K562 (cell line): Measurements from ENCODE around the gene METTL23. TPM values are rescaled to one million over a fixed set of nuclear protein-coding genes. Genes with fewer than 3 reads are reported as not detected.
A peak's percentile ranks its signal among the peaks of the same experiment; 100 is the strongest.

Source experiments
- AFF1 ChIP-seq, 2 experiments: fragments of 450-650 bp; IDR thresholded peaks; 2 replicates each; pipeline ENCODE4 v1.6.1; 2018; ENCODE audit warnings: mild to moderate bottlenecking in 2 of 2, low read depth in 1 of 2; ENCODE audit not compliant: partially characterized antibody in 2 of 2
- ARID1B ChIP-seq: fragments of 450-650 bp; IDR thresholded peaks from 2 replicates; pipeline ENCODE4 v1.6.1; 2016; ENCODE audit warnings: antibody characterized with exemption, mild to moderate bottlenecking, inconsistent platforms
- GMEB1 ChIP-seq: fragments of 250-450 bp; sonication (Bioruptor Pico); IDR thresholded peaks from 2 replicates; pipeline ENCODE4 v1.4.0; 2020; ENCODE audit warnings: mild to moderate bottlenecking
- HIVEP1 ChIP-seq: fragments of 250-450 bp; sonication (Bioruptor Pico); IDR thresholded peaks from 2 replicates; pipeline ENCODE4 v1.4.0; 2020; ENCODE audit warnings: mild to moderate bottlenecking
- ID3 ChIP-seq, 2 experiments: fragments of 250-450 bp in 1 of 2; fragments of 450-650 bp in 1 of 2; sonication (Bioruptor Pico) in 1 of 2; IDR thresholded peaks; 2 replicates each; pipeline versions ENCODE4 v1.6.1 to v1.8.0; 2016 to 2021; ENCODE audit warnings: mild to moderate bottlenecking in 2 of 2, moderate library complexity in 2 of 2, missing compliant biosample characterization in 1 of 2, missing genetic modification characterization in 1 of 2
- NCOR1 ChIP-seq: fragments of 450-650 bp; IDR thresholded peaks from 2 replicates; pipeline ENCODE4 v1.6.1; 2016; ENCODE audit warnings: mild to moderate bottlenecking, moderate library complexity
- PML ChIP-seq: IDR thresholded peaks from 2 replicates; pipeline ENCODE4 v1.6.1; 2012; ENCODE audit warnings: low read length, inconsistent platforms
- POLR2H ChIP-seq: IDR thresholded peaks from 2 replicates; pipeline ENCODE4 v1.6.1; 2016; ENCODE audit warnings: missing genetic modification characterization, low read depth, mild to moderate bottlenecking, control low read depth, missing compliant biosample characterization, moderate library complexity
- TCFL5 ChIP-seq: fragments of 250-450 bp; sonication (Bioruptor Pico); conservative IDR thresholded peaks from 2 replicates; pipeline ENCODE4 v1.6.1; 2021; ENCODE audit warnings: mild to moderate bottlenecking, moderate library complexity, matching md5 sums
- polyA plus RNA-seq, 8 experiments: library from polyadenylated mRNA; depleted of rRNA in 4 of 8; stranded (reverse) in 5 of 8; unstranded in 3 of 8; fragments of >200 nt; fragmentation: Nextera tagmentation in 2 of 8; fragmentation: Illumina TruSeq in 1 of 8; extraction: Ambion mirVana in 2 of 8; extraction: Trizol in 1 of 8; gene quantifications; 2 replicates each; pipeline versions ENCODE4 v1.2.1 to v1.2.3, GENCODE V29; 2011 to 2014; ENCODE audit warnings: inconsistent platforms in 1 of 8, missing spikeins in 1 of 8
- total RNA-seq, 7 experiments: library from RNA; depleted of rRNA in 6 of 7; stranded (reverse); fragments of >200 nt in 6 of 7; fragmentation: Illumina TruSeq in 2 of 7; extraction: Trizol in 2 of 7; gene quantifications; 2 replicates each; pipeline versions ENCODE4 v1.2.1 to v1.2.3, GENCODE V29; 2011 to 2021; ENCODE audit warnings: low replicate concordance in 1 of 7

The METTL23 gene
- total and polyA plus RNA-seq, 9 of the 15 experiments (the other 6 are each of a cell fraction or from before 2014, with no cell fraction given): 29.4 to 67.3 (median 41.6) TPM

- TF ChIP-seq ID3 (CRISPR knock-in tag; IDR thresholded peaks at IDR 0.05): no peak
- TF ChIP-seq ID3 (tag; IDR thresholded peaks at IDR 0.05): peak; percentile 51; the same call in 1 of the 2 replicates
- TF ChIP-seq HIVEP1 (CRISPR knock-in tag): 0 out of 2 replicates have a peak, but pooled peaks have one; percentile 17
- peak; percentile 55 for TF ChIP-seq GMEB1 (CRISPR knock-in tag)
- no peak for TF ChIP-seq PML
- peak; percentile 7; the same call in 1 of the 2 replicates for TF ChIP-seq ARID1B
- TF ChIP-seq TCFL5 (CRISPR knock-in tag): no peak
- TF ChIP-seq POLR2H (tag): no peak
- TF ChIP-seq AFF1 (IDR thresholded peaks at IDR 0.05; ENCODE audit: low read depth in 1 of 2, partially characterized antibody in 2 of 2): peak in 1 of 2 experiments; percentile 33
- 0 out of 2 replicates have a peak, but pooled peaks have one; percentile 5 for TF ChIP-seq NCOR1
Measured at GRCh38 chr17:76725580-76726230, 934 bp upstream of the METTL23 start (continued).
